Vagina (tissue), 2 donors: ENCODE data around the gene CCNY. TPM values are rescaled to one million over a fixed set of nuclear protein-coding genes. Genes with fewer than 3 reads are reported as not detected.

Experiments
- DNase-seq, 2 donors: peaks; one replicate each; pipeline ENCODE4 v3.0.0-alpha.2; 2017; ENCODE audit errors: extremely low spot score in 2 of 2
- H3K27ac ChIP-seq: fragments of 200-600 bp; sonication (generic); one replicate; pipeline ENCODE4 v1.5.1; 2019
- H3K27me3 ChIP-seq: fragments of 200-600 bp; sonication (generic); one replicate; pipeline ENCODE4 v1.5.1; 2019
- H3K36me3 ChIP-seq, 2 donors: fragments of 200-600 bp; sonication (generic); one replicate each; pipeline ENCODE4 v1.5.1; 2017 to 2019
- H3K4me1 ChIP-seq: fragments of 200-600 bp; sonication (generic); one replicate; pipeline ENCODE4 v1.5.1; 2019
- H3K4me3 ChIP-seq, 2 donors: fragments of 200-600 bp; sonication (generic); 1 replicate in 1 of 2; 2 replicates in 1 of 2; pipeline ENCODE4 v1.5.1; 2016 to 2019
- H3K9me3 ChIP-seq: fragments of 200-600 bp; sonication (generic); one replicate; pipeline ENCODE4 v1.5.1; 2019
- POLR2A ChIP-seq, 2 donors: fragments of 450-650 bp; IDR thresholded peaks; one replicate each; pipeline ENCODE4 v1.6.1; 2017; ENCODE audit warnings: antibody characterized with exemption in 2 of 2, mild to moderate bottlenecking in 2 of 2, moderate library complexity in 2 of 2
- POLR2AphosphoS5 ChIP-seq, 2 donors: sonication (generic); formaldehyde crosslinking; IDR thresholded peaks; one replicate each; pipeline ENCODE4 v1.9.0; 2017; ENCODE audit warnings: antibody characterized with exemption in 2 of 2, mild to moderate bottlenecking in 2 of 2, low read depth in 1 of 2; ENCODE audit not compliant: insufficient read depth in 1 of 2
- intact Hi-C: fragments of 100-400 bp; cut with DNase I; formaldehyde crosslinking; loops from one replicate; pipeline ENCODE4 v1.15.1; 2023
- total RNA-seq: library from RNA; depleted of rRNA; stranded (reverse); fragments of >200 nt; gene quantifications from one replicate; pipeline ENCODE4 v1.2.3, GENCODE V29; 2016
- TF ChIP-seq, protein P1 (sequence below), 3 experiments: fragments of 450-650 bp in 2 of 3; fragments of 200-600 bp in 1 of 3; sonication (generic) in 1 of 3; IDR thresholded peaks; one replicate each; pipeline ENCODE4 v1.5.1; 2017 to 2019; ENCODE audit warnings: antibody characterized with exemption in 3 of 3, mild to moderate bottlenecking in 2 of 3, moderate library complexity in 2 of 3

CCNY gene
- total RNA-seq, 1 donor from 2014 or later: 28.5 TPM

DNA sequence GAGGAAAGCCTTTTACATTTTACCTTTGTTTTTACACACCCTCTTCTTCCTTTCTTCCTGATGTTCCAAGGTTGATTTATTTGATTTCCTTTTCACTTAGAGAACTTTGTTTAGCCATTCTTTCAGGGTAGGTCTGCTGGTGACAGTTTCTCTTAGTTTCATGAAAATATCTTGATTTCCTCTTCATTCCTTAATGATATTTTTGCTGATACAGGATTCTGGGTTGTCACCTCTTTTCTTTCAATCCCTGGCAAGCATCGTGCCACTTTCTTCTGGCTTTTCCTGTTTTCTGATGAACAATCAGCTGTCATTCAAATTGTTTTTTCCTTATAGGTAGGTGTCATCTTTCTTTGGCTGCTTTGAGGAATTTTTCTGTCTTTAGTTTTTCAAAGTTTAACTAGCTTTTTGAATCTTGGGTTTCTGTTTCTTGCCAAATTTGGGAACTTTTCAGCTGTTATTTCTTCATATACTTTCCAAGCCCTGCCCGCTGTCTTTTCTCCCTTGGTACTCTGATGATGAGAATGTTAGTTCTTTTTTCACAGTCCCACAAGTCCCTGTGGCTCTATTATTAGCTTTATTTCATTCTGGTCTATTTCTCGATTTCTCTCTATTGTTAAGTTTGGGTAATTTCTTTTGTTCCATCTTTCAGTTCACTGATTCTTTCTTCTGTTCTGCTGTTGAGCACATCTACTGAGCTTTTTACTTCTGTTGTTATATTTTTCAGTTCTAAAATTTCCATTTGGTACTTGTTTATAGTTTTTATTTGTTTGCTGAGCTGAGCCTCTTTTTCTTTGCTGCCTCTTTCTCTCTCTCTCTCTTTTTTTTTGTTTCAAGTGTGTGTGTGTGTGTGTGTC, 102.6 kb downstream of the CCNY start:
- Histone ChIP-seq H3K27ac (no peak overlapping the region), H3K4me3 (no peak overlapping the region), H3K9me3 (peaks cover 1% of the 10 kb centered on the region)

DNA sequence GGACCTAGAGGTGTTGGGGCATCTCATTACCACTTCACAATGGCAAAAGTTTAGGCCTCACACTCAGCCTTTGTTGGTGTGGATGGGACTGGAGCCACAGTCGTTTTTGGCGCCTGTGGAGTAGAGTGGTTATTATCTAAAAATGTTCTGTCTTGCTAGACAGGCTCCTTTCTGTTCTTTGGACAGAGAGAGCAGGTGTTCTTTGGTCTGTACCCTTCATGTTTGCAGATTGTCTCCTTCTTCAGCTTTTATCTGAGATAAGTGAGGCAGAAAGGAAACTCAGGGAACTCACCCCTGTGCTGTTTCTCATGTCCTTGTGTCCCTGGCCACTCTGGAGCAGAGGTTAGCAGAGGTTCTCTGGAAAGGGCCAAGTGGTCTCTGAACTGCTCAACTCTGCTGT, 103.7 kb downstream of the CCNY start:
- DNase-seq: no peak
- intact Hi-C loops: no loop called here
- H3K9me3 ChIP-seq: peaks cover 5% of the 10 kb centered on the region
- no peak overlapping the region for H3K27ac ChIP-seq
- H3K4me3 ChIP-seq: no peak overlapping the region
- no peaks in the 10 kb centered on the region for H3K27me3 ChIP-seq
- TF ChIP-seq, protein P1, sequence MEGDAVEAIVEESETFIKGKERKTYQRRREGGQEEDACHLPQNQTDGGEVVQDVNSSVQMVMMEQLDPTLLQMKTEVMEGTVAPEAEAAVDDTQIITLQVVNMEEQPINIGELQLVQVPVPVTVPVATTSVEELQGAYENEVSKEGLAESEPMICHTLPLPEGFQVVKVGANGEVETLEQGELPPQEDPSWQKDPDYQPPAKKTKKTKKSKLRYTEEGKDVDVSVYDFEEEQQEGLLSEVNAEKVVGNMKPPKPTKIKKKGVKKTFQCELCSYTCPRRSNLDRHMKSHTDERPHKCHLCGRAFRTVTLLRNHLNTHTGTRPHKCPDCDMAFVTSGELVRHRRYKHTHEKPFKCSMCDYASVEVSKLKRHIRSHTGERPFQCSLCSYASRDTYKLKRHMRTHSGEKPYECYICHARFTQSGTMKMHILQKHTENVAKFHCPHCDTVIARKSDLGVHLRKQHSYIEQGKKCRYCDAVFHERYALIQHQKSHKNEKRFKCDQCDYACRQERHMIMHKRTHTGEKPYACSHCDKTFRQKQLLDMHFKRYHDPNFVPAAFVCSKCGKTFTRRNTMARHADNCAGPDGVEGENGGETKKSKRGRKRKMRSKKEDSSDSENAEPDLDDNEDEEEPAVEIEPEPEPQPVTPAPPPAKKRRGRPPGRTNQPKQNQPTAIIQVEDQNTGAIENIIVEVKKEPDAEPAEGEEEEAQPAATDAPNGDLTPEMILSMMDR (IDR thresholded peaks at IDR 0.05): no peak
- TF ChIP-seq POLR2AphosphoS5 (IDR thresholded peaks at IDR 0.05; ENCODE audit: insufficient read depth in 1 of 2, low read depth in 1 of 2) (no peak), POLR2A (IDR thresholded peaks at IDR 0.05) (no peak)
- H3K4me1 ChIP-seq: no peaks in the 10 kb centered on the region
- no peaks in the 10 kb centered on the region for H3K36me3 ChIP-seq

More for the DNA sequence above, 102.6 kb downstream of the CCNY start:
- Histone ChIP-seq H3K27me3 (no peaks in the 10 kb centered on the region), H3K36me3 (no peaks in the 10 kb centered on the region), H3K4me1 (no peaks in the 10 kb centered on the region)
- no peak for TF ChIP-seq POLR2AphosphoS5 (IDR thresholded peaks at IDR 0.05; ENCODE audit: insufficient read depth in 1 of 2, low read depth in 1 of 2)
- no peak for DNase-seq
- intact Hi-C loops: no loop called here

- intact Hi-C loops: no loop called here
- H3K27ac ChIP-seq: no peak overlapping the region
- peaks cover 18% of the 10 kb centered on the region for H3K4me1 ChIP-seq
- no peak for DNase-seq
- no peaks in the 10 kb centered on the region for H3K27me3 ChIP-seq
- peaks cover 5% of the 10 kb centered on the region for H3K9me3 ChIP-seq
- no peaks in the 10 kb centered on the region for H3K36me3 ChIP-seq
- H3K4me3 ChIP-seq: no peak overlapping the region
- TF ChIP-seq POLR2AphosphoS5 (IDR thresholded peaks at IDR 0.05; ENCODE audit: insufficient read depth in 1 of 2, low read depth in 1 of 2) (no peak), POLR2A (IDR thresholded peaks at IDR 0.05) (no peak)
- TF ChIP-seq, protein P1 (IDR thresholded peaks at IDR 0.05): no peak
These were observed 105.7 kb downstream of the CCNY start for GRCh38 chr10:35442028-35442427.

DNA sequence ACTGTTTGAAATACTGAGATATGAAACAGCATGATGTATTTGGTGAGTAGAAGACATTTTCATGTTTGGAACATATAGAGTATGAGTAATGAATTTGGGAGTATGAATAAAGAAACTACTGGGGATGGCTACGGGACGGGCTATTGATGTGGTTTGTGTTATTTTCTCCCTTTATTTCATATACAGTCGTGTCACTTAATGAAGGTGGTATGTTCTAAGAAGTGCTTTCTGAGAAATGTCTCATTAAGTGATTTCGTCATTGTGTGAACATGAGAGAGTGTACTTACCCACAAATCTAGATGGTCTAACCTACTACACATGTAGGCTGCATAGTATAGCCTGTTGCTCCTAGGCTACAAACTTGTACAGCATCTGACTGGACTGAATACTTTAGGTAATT, 106.3 kb downstream of the CCNY start:
- Histone ChIP-seq H3K36me3 (no peaks in the 10 kb centered on the region), H3K27me3 (no peaks in the 10 kb centered on the region), H3K4me3 (no peak overlapping the region), H3K9me3 (peaks cover 5% of the 10 kb centered on the region), H3K4me1 (peaks cover 23% of the 10 kb centered on the region), H3K27ac (no peak overlapping the region)
- TF ChIP-seq POLR2A (IDR thresholded peaks at IDR 0.05): no peak
- TF ChIP-seq, protein P1 (IDR thresholded peaks at IDR 0.05): no peak
- TF ChIP-seq POLR2AphosphoS5 (IDR thresholded peaks at IDR 0.05; ENCODE audit: insufficient read depth in 1 of 2, low read depth in 1 of 2): no peak
- DNase-seq: no peak
- intact Hi-C loops: no loop called here

DNA sequence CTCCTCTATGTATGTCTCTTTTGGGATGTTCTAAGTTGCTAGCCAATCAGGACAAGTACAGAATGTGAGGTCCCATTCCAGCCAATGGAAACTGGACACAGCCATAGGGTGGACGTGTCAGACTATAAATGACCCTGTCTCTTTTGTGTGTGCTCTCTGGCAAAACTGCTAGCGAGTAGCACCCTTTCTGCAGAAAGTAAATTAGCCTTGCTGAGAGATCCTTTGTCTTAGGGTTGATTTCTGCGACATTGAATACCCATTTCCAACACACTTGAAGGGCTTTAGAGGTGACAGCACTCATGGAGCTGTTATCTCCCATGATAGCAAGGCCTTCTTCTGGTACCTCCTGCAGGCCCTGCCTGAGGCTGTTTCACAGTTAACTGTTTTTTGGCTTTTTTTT, 107.5 kb downstream of the CCNY start:
- H3K27ac ChIP-seq: no peak overlapping the region
- DNase-seq: no peak
- TF ChIP-seq POLR2A (IDR thresholded peaks at IDR 0.05): no peak
- no peak for TF ChIP-seq POLR2AphosphoS5 (IDR thresholded peaks at IDR 0.05; ENCODE audit: insufficient read depth in 1 of 2, low read depth in 1 of 2)
- TF ChIP-seq, protein P1 (IDR thresholded peaks at IDR 0.05): no peak
- peaks cover 35% of the 10 kb centered on the region for H3K4me1 ChIP-seq
- H3K36me3 ChIP-seq: no peaks in the 10 kb centered on the region
- peaks cover 5% of the 10 kb centered on the region for H3K9me3 ChIP-seq
- intact Hi-C loops: no loop called here
- no peaks in the 10 kb centered on the region for H3K27me3 ChIP-seq
- H3K4me3 ChIP-seq: no peak overlapping the region
